Duodenal mucosa (tissue), 2 donors: ENCODE results near the gene GPN2.

ENCODE experiments used
- H3K27ac ChIP-seq: one replicate; pipeline ENCODE4 v1.7.0; 2013; ENCODE audit warnings: low read depth, low read length
- H3K27me3 ChIP-seq, 2 donors: one replicate each; pipeline ENCODE4 v1.7.0; 2013; ENCODE audit warnings: low read length in 2 of 2, control low read depth in 1 of 2; ENCODE audit not compliant: insufficient read depth in 2 of 2, control insufficient read depth in 1 of 2
- H3K36me3 ChIP-seq, 2 donors: one replicate each; pipeline ENCODE4 v1.7.0; 2013; ENCODE audit warnings: low read length in 2 of 2, control low read depth in 1 of 2; ENCODE audit not compliant: insufficient read depth in 2 of 2, control insufficient read depth in 1 of 2
- H3K4me1 ChIP-seq, 2 donors: one replicate each; pipeline ENCODE4 v1.7.0; 2013; ENCODE audit warnings: low read length in 2 of 2, control low read depth in 1 of 2; ENCODE audit not compliant: insufficient read depth in 2 of 2, control insufficient read depth in 1 of 2
- H3K4me3 ChIP-seq, 2 donors: one replicate each; pipeline ENCODE4 v1.7.0; 2013; ENCODE audit warnings: low read length in 2 of 2, low read depth in 1 of 2
- H3K9ac ChIP-seq, 2 donors: one replicate each; pipeline ENCODE4 v1.7.0; 2013; ENCODE audit warnings: low read length in 2 of 2, low read depth in 1 of 2
- H3K9me3 ChIP-seq, 2 donors: one replicate each; pipeline ENCODE4 v1.7.0; 2013; ENCODE audit warnings: low read length in 2 of 2, control low read depth in 1 of 2; ENCODE audit not compliant: control insufficient read depth in 1 of 2

GPN2 gene

GRCh38 chr1:26826261-26827105, 63.6 kb downstream of the GPN2 start, which contains the start of gene ZDHHC18:
ZDHHC18 (plus strand) TSS chr1:26826688; CDS start chr1:26826805, 117 bp downstream.
- H3K36me3 ChIP-seq = peaks cover 0 to 10% of the 10 kb centered on the region in 2 donors
- H3K4me3 ChIP-seq = peak within 1 kb of the TSS; percentile 70 to 73
- H3K4me1 ChIP-seq = peaks cover 44 to 49% of the 10 kb centered on the region in 2 donors
- no peaks in the 10 kb centered on the region for H3K27me3 ChIP-seq
- H3K27ac ChIP-seq = peak within 1 kb of the TSS; percentile 34
- no peaks in the 10 kb centered on the region for H3K9me3 ChIP-seq
- peak within 1 kb of the TSS; percentile 67 for H3K9ac ChIP-seq
